ENCODE results near the gene VSTM2B. TPM values are rescaled to one million over a fixed set of nuclear protein-coding genes. Genes with fewer than 3 reads are reported as not detected.

Gene VSTM2B
- total RNA-seq, 4 donors from 2014 or later, result not detected

- no peak for TF ChIP-seq CTCF (IDR thresholded peaks at IDR 0.05)
- ATAC-seq (ENCODE audit: low FRiP score) (no peak), DNase-seq (ENCODE audit: low spot score) (no peak)
Observed at GRCh38 chr19:29495901-29496441, 29.8 kb upstream of the VSTM2B start.

- ATAC-seq (ENCODE audit: low FRiP score) (no peak), DNase-seq (ENCODE audit: low spot score) (no peak)
- TF ChIP-seq CTCF (IDR thresholded peaks at IDR 0.05), result no peak
Observed at GRCh38 chr19:29497241-29497640, 28.6 kb upstream of the VSTM2B start.

GRCh38 chr19:29497686-29498436 is 27.9 kb upstream of the VSTM2B start:
- TF ChIP-seq CTCF (IDR thresholded peaks at IDR 0.05), result no peak
- no peak for DNase-seq (ENCODE audit: low spot score)

GRCh38 chr19:29499261-29499920 is 26.4 kb upstream of the VSTM2B start:
- ATAC-seq (ENCODE audit: low FRiP score) (no peak), DNase-seq (ENCODE audit: low spot score) (no peak)
- no peak for TF ChIP-seq CTCF (IDR thresholded peaks at IDR 0.05)

More at GRCh38 chr19:29497686-29498436, 27.9 kb upstream of the VSTM2B start:
- no peak for ATAC-seq (ENCODE audit: low FRiP score)

- TF ChIP-seq CTCF (IDR thresholded peaks at IDR 0.05), result no peak
- ATAC-seq (ENCODE audit: low FRiP score) (no peak), DNase-seq (ENCODE audit: low spot score) (no peak)
Observed at GRCh38 chr19:29499921-29500590, 25.7 kb upstream of the VSTM2B start.

GRCh38 chr19:29501816-29502580 is 23.8 kb upstream of the VSTM2B start:
- TF ChIP-seq CTCF (IDR thresholded peaks at IDR 0.05), result no peak
- ATAC-seq (ENCODE audit: low FRiP score), result no peak
- no peak for DNase-seq (ENCODE audit: low spot score)

All from omental fat pad (tissue), 4 donors.